SW480 (cell line): ENCODE results near the gene CACNA1I.

ENCODE experiments used
- DNase-seq: peaks from one replicate; pipeline ENCODE4 v3.0.0-alpha.2; 2016; ENCODE audit warnings: low spot score

Gene CACNA1I

GRCh38 chr22:39625569-39626537 lies 55.3 kb downstream of the CACNA1I start:
- DNase-seq: no peak

GRCh38 chr22:39627208-39627607 lies 56.7 kb downstream of the CACNA1I start:
- DNase-seq: no peak

DNA sequence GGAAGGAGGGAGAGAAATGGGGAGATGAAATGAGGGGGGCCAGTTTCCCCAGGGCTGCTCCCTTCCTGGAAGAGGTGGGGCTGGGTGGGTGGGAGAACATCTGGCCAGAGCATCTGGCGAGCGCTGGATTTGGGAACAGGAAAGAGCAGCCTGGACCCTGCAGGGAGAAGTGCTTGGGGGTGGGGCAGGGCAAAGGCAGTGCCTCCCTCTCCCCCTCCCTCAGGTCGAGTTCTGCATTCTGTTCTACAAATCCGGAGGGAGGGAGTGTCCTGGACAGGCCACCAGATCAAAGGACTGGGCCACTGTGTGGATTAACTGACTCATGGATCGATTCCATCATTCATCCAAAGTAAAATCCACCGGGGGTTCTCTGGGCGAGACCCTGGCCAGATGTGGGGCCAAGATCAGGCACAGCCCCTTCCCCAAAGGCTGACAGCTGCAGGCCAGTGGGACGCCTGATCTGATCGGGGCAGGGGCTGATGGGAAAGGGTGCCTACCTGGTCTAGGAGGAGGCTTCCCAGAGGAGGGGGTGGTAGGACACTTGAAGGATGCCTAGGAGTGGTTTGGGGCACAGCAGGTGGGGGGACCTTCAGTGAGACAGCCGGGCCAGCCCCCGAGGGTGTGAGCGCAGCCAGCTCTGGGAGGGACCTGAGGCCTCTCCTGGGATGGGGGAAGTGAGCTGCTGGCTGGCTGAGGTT lies 57.5 kb downstream of the CACNA1I start:
- DNase-seq: no peak

GRCh38 chr22:39628563-39629080 lies 58.1 kb downstream of the CACNA1I start:
- DNase-seq: no peak

- DNase-seq: no peak
Measured at GRCh38 chr22:39629851-39630250, 59.3 kb downstream of the CACNA1I start.

DNA sequence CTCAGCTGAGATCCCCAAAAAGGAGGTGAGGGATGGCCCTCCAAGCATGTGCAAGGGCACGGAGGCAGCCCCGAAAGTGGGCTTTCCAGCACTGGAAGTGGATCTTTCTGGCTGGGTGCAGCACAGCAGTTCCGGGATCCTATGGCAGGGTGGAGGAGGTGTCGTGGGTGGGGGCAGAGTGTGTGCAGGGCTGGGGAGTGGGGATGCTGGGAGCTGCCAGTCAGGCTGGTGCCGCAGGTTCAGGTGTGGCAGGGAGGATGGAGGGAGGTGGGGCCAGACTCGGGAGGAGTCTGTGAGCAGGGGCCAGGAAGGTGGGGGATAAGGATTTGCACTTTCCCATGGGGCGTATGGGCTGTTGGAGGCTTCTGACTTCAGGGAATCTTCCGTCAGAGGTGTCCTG lies 60.2 kb downstream of the CACNA1I start:
- DNase-seq: no peak

DNA sequence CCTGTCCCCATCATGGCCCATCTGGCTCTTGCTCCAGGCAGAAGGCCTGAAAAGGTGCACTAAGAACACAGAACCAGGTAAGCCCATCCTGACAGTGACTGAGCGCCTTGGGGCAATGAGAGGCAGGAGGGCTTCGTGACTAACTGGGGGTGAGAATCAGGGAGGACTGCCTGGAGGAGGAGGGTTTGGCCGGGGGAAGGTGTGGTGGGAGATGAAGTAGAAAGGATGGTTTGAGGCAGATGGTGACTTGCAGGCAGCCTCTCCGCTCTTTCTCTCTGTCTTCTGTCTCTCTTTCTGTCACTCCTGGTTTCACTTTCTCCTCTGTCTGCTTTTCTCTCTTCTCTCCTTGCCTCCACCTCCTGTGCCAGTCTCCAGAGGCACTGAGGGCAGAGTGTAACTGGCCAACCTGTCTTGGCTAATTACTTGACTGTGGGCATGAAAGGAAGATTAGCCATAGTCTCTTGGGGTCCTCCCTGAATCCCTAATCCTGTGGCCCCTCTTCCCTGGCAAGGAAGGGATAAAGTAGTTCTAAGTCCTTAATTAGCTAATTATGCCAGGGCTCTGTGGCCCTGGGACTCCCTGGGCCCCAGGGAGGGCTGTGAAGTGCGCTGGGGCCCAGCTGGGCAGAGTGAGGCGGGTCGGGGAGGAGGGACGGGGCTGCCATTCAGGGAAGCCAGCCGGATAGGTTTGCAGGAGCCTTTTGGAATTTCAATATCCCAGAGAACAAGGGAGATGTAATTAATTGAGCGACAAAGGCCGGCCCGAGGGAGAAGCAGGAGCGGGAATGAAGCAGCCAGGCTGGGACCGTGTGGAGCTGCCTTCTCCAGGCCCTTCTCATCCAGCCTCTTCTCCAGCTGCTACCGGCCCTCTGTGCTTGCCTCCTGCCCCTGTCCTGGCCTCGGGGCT lies 61.1 kb downstream of the CACNA1I start:
- DNase-seq: no peak

- DNase-seq: peak; percentile 75
Measured at GRCh38 chr22:39634530-39635405, 64.2 kb downstream of the CACNA1I start.

- no peak for DNase-seq
Measured at GRCh38 chr22:39635719-39636118, 65.2 kb downstream of the CACNA1I start.

- no peak for DNase-seq
Measured at GRCh38 chr22:39638958-39639357, 68.4 kb downstream of the CACNA1I start.

DNA sequence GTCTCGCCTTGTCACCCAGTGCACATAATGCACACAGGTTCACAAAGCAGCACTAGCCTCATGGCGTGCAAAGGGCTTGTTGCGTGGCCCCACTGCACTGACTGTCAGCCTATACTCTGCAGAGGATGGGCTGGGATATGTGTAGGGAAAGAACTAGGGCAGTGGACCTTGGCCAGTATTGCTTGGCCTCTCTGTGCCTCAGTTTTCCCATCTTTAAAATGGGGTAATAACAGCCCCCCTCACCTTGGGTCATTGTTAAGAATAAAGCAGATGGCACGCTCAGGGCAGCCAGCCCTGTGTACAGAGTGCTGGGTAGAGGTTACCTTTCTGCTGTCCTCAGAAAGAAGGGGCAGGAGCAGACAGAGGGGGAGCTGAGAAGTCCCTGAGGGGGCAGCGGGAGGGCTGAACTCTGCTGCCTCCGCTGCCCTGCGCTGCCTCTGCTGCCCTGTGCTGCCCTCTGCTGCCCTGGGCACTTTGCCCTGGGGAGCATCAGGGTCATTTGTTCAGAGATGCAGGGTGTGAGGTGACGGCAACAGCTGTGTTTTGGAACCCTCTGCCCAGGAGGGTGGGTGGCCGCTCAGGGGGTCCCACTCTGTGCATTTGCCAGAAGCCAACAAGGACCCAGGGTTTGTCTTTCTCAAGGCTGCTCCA lies 71.2 kb downstream of the CACNA1I start:
- DNase-seq: no peak

DNA sequence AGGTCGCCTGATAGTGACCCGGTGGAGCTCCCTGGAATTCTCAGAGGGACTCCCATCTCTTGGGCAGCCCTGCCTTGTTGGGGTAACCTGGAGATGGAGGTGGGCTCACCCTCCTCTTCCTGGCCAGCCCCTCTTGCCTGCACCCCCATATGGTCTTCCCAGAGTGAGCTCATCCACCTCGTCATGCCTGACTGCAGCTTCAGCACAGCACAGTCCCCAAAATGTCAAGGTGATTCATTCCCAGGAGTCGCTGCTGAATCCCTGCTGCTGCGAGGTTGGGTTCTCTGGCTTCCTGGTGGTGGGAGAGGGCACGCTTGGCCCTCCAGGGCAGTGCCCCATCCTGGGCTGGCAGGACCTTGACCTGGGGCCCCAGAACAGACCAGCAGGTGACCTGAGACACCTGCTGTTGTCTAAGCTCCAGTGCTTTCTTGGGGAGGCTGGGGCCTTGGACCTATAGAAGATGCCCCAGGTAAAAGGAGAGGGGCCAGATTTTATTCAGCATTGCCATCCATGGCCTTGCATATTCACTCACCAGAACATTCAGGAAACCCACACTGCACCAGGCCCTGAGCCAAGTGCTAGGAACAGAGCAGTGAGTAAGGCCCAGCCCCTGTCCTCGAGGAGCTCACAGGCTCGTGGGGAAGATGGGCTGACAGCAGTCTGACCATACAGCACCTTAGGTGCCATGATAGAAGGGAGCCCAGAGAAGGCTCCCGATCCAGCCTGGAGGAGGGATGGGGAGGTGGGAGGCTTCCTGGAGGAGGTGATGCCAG lies 72.9 kb downstream of the CACNA1I start:
- DNase-seq: no peak

- no peak for DNase-seq
Measured at GRCh38 chr22:39645532-39645931, 75.0 kb downstream of the CACNA1I start.

- DNase-seq: no peak
Measured at GRCh38 chr22:39646398-39647063, 76.0 kb downstream of the CACNA1I start.

DNA sequence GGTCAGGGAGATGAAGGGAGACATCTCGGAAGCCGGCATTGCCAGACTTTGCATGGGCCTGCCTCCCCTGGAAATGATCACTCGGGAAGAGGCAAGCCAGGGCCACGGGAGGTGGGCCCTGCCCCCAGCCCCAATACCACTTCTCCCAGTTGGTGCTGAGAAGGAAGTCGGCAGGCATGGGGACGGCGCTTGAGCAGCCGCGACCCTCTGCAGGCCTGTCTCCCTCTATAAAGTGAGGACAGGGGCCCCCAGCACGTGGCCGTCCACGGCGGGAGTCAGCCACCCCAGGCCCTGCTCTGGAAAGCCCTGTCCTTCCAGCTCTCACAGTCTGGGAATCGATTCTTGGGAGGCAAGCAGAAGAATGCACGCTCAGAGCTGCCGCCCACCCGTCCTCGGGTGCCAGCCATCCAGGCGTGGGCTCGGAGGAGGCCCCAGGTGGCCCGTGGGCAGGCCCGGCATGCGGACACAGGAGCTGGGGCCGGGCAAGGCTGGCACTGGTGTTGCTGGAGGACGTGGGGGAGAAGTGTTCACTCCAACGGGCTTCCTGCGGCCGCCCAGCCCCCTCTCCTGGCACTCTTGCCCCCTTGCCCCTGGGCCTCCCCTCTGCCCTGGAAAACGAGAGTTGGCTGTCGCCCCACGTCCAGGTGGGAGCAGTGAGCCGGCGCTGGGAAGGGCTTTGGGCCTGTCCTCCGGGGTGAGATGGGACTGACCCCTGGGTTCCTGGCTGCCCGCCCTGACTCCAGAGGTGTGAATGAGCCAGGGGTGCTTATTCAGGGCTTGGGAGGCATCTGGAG lies 77.5 kb downstream of the CACNA1I start:
- DNase-seq: no peak

- DNase-seq: no peak
Measured at GRCh38 chr22:39648630-39648950, 78.0 kb downstream of the CACNA1I start.

GRCh38 chr22:39649500-39650089 lies 79.0 kb downstream of the CACNA1I start:
- DNase-seq: no peak
